ENCODE results near the gene CTBP1.

CTBP1 gene

GRCh38 chr4:1276984-1277383, 28.1 kb upstream of the CTBP1 start:
- peaks cover 5% of the 10 kb centered on the region for H3K36me3 Mint-ChIP-seq (ENCODE audit: low read depth)
- H3K27ac Mint-ChIP-seq = no peak overlapping the region
- no peak overlapping the region for H3K4me3 Mint-ChIP-seq

DNA sequence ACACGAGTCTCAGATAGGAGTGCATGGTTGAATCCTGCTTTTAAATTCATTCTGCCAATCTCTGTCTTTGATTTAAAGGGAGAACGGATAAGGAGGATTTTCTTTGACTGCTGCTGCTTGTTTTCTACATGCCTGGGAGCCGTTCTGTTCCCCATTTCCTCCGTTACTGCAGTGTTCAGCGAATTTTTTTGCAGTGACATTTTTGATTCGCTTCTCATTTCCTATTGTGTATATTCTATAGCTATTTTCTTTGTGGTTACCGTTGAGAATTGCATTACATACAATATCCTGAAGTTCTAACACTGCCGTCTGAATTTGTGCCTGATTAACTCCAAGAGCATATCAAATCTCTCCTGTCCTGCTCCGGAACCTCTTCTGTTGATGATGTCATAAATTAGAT, 25.9 kb upstream of the CTBP1 start:
- H3K4me3 Mint-ChIP-seq = no peak overlapping the region
- no peak overlapping the region for H3K27ac Mint-ChIP-seq
- no peaks in the 10 kb centered on the region for H3K27me3 Mint-ChIP-seq (ENCODE audit: low read depth)
- TF ChIP-seq, protein P1, sequence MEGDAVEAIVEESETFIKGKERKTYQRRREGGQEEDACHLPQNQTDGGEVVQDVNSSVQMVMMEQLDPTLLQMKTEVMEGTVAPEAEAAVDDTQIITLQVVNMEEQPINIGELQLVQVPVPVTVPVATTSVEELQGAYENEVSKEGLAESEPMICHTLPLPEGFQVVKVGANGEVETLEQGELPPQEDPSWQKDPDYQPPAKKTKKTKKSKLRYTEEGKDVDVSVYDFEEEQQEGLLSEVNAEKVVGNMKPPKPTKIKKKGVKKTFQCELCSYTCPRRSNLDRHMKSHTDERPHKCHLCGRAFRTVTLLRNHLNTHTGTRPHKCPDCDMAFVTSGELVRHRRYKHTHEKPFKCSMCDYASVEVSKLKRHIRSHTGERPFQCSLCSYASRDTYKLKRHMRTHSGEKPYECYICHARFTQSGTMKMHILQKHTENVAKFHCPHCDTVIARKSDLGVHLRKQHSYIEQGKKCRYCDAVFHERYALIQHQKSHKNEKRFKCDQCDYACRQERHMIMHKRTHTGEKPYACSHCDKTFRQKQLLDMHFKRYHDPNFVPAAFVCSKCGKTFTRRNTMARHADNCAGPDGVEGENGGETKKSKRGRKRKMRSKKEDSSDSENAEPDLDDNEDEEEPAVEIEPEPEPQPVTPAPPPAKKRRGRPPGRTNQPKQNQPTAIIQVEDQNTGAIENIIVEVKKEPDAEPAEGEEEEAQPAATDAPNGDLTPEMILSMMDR (IDR thresholded peaks at IDR 0.05; ENCODE audit: unreplicated experiment in 3 of 3) = no peak
- H3K4me1 Mint-ChIP-seq = no peaks in the 10 kb centered on the region
- H3K36me3 Mint-ChIP-seq (ENCODE audit: low read depth) = peaks cover 5% of the 10 kb centered on the region
- H3K9me3 Mint-ChIP-seq = peaks cover 16% of the 10 kb centered on the region

More at GRCh38 chr4:1276984-1277383, 28.1 kb upstream of the CTBP1 start:
- TF ChIP-seq, protein P1 (IDR thresholded peaks at IDR 0.05; ENCODE audit: unreplicated experiment in 3 of 3) = no peak
- Mint-ChIP-seq H3K9me3 (peaks cover 6% of the 10 kb centered on the region), H3K4me1 (no peaks in the 10 kb centered on the region), H3K27me3 (ENCODE audit: low read depth) (no peaks in the 10 kb centered on the region)

GRCh38 chr4:1271686-1272085, 22.8 kb upstream of the CTBP1 start:
- Mint-ChIP-seq H3K36me3 (ENCODE audit: low read depth) (peaks cover 9% of the 10 kb centered on the region), H3K9me3 (peaks cover 38% of the 10 kb centered on the region), H3K4me1 (no peaks in the 10 kb centered on the region), H3K27me3 (ENCODE audit: low read depth) (no peaks in the 10 kb centered on the region), H3K27ac (no peak overlapping the region), H3K4me3 (no peak overlapping the region)
- TF ChIP-seq, protein P1 (IDR thresholded peaks at IDR 0.05; ENCODE audit: unreplicated experiment in 3 of 3) = no peak

DNA sequence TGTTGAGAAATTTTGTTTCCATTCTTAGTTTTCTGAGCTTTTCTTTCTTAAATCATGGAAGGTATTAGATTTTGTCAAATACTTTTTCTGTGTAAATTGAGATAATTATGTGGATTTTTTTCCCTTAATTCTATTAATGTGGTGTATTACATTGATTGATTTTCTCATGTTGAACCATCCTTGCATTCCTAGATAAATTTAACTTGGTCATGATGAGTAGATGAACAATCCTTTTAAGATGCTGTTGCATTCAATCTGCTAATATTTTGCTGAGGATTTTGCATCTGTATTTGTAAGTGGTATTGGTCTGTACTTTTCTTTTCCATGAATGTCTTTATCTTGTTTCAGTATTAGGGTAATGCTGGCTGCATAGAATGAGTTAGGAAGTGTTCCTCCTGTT, 20.3 kb upstream of the CTBP1 start:
- no peak overlapping the region for H3K4me3 Mint-ChIP-seq
- H3K27me3 Mint-ChIP-seq (ENCODE audit: low read depth) = no peaks in the 10 kb centered on the region
- peaks cover 26% of the 10 kb centered on the region for H3K36me3 Mint-ChIP-seq (ENCODE audit: low read depth)
- H3K27ac Mint-ChIP-seq = no peak overlapping the region
- no peaks in the 10 kb centered on the region for H3K4me1 Mint-ChIP-seq
- peaks cover 46% of the 10 kb centered on the region for H3K9me3 Mint-ChIP-seq
- TF ChIP-seq, protein P1 (IDR thresholded peaks at IDR 0.05; ENCODE audit: unreplicated experiment in 3 of 3) = no peak

DNA sequence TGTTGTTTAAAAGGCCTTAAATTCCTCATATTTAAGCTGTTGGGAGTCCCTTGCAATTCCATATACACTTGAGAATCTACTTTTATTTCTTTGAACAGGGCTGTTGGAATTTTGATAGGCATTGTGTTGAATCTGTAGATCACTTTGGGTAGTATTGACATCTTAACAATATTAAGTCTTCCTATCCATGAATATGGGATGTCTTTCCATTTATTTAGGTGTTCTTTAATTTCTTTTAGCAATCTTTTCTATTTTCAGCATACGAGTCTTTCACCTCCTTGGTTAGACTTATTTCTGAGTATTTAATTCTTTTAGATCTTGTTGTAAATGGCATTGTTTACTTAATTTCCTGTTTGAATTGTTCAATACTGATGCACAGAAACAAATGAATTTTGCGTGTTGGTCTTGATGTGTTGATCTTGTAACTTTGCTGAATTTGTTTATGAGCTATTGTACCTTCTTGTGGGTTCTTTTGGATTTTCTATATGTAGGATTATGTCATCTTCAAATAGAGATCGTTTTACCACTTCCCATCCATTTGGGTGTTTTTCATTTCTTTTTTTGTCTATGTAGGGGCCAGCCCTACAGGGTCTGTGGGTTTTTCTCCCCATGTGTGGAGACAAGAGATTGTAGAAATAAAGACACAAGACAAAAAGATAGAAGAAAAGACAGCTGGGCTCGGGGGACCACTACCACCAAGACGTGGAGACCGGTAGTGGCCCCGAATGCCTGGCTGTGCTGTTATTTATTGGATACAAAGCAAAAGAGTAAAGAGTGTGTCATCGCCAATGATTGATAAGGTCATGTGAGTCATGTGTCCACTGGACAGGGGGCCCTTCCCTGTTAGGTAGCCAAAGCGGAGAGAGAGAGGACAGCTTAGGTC, 18.2 kb upstream of the CTBP1 start:
- H3K27ac Mint-ChIP-seq = no peak overlapping the region
- H3K4me1 Mint-ChIP-seq = no peaks in the 10 kb centered on the region
- H3K36me3 Mint-ChIP-seq (ENCODE audit: low read depth) = peaks cover 26% of the 10 kb centered on the region
- H3K9me3 Mint-ChIP-seq = peaks cover 51% of the 10 kb centered on the region
- no peak overlapping the region for H3K4me3 Mint-ChIP-seq
- TF ChIP-seq, protein P1 (IDR thresholded peaks at IDR 0.05; ENCODE audit: unreplicated experiment in 3 of 3) = no peak
- H3K27me3 Mint-ChIP-seq (ENCODE audit: low read depth) = no peaks in the 10 kb centered on the region

GRCh38 chr4:1265351-1265750, 16.4 kb upstream of the CTBP1 start:
- Mint-ChIP-seq H3K9me3 (peaks cover 58% of the 10 kb centered on the region), H3K4me1 (no peaks in the 10 kb centered on the region), H3K27me3 (ENCODE audit: low read depth) (peaks cover 6% of the 10 kb centered on the region), H3K36me3 (ENCODE audit: low read depth) (peaks cover 37% of the 10 kb centered on the region), H3K4me3 (no peak overlapping the region), H3K27ac (no peak overlapping the region)
- TF ChIP-seq, protein P1 (IDR thresholded peaks at IDR 0.05; ENCODE audit: unreplicated experiment in 3 of 3) = no peak
